ENCODE data around the gene ELOVL5. TPM values are rescaled to one million over a fixed set of nuclear protein-coding genes. Genes with fewer than 3 reads are reported as not detected.

ELOVL5 gene
- total and polyA plus RNA-seq, 2 experiments from 2014 or later: 83.3 to 180 TPM

- H3K9me2 ChIP-seq (ENCODE audit: insufficient read depth): no peaks in the 10 kb centered on the region
- Mint-ChIP-seq H3K27me3 (ENCODE audit: insufficient read depth, low read depth, poor library complexity) (no peaks in the 10 kb centered on the region), H3K36me3 (ENCODE audit: low read depth) (no peaks in the 10 kb centered on the region), H3K4me1 (no peaks in the 10 kb centered on the region), H3K4me3 (no peak overlapping the region), H3K27ac (no peak overlapping the region), H3K9me3 (no peaks in the 10 kb centered on the region)
- H3K4me1 ChIP-seq (ENCODE audit: insufficient read depth): no peaks in the 10 kb centered on the region
- no peaks in the 10 kb centered on the region for H3F3A ChIP-seq (replicated peaks; ENCODE audit: low read depth)
- H4K20me1 ChIP-seq (replicated peaks; ENCODE audit: insufficient read depth): no peaks in the 10 kb centered on the region
- ATAC-seq (no peak), DNase-seq (ENCODE audit: low spot score) (no peak)
- H3K27me3 ChIP-seq (ENCODE audit: insufficient read depth): no peaks in the 10 kb centered on the region
- H2AFZ ChIP-seq: no peak overlapping the region
- H3K79me2 ChIP-seq (replicated peaks; ENCODE audit: insufficient read depth): no peaks in the 10 kb centered on the region
- no peaks in the 10 kb centered on the region for H3K36me3 ChIP-seq (ENCODE audit: insufficient read depth)
- H3K4me2 ChIP-seq: no peak overlapping the region
- H3K27ac ChIP-seq (ENCODE audit: low read depth): no peak overlapping the region
- TF ChIP-seq CTCF (conservative IDR thresholded peaks at IDR 0.05; ENCODE audit: low read depth in 2 of 2): no peak
- no peak for TF ChIP-seq REST (IDR thresholded peaks at IDR 0.05; ENCODE audit: unreplicated experiment)
- no peak for TF ChIP-seq NANOG (IDR thresholded peaks at IDR 0.05; ENCODE audit: borderline replicate concordance)
- TF ChIP-seq EZH2 (IDR thresholded peaks at IDR 0.05; ENCODE audit: low read depth, unreplicated experiment): no peak
- TF ChIP-seq ZNF331 (CRISPR knock-in tag; IDR thresholded peaks at IDR 0.05; ENCODE audit: low read depth): no peak
- TF ChIP-seq POLR2AphosphoS5 (IDR thresholded peaks at IDR 0.05; ENCODE audit: low read depth): no peak
- TF ChIP-seq CREB1 (CRISPR knock-in tag; IDR thresholded peaks at IDR 0.05; ENCODE audit: low read depth): no peak
- TF ChIP-seq ZNF114 (CRISPR knock-in tag; IDR thresholded peaks at IDR 0.05): no peak
- no peak for TF ChIP-seq ETS1 (IDR thresholded peaks at IDR 0.05)
- TF ChIP-seq STAT1 (IDR thresholded peaks at IDR 0.05; ENCODE audit: unreplicated experiment): no peak
- TF ChIP-seq JUNB (IDR thresholded peaks at IDR 0.05; ENCODE audit: unreplicated experiment): no peak
- no peak for TF ChIP-seq ZNF462 (CRISPR knock-in tag; IDR thresholded peaks at IDR 0.05)
- TF ChIP-seq EZH2phosphoT487 (IDR thresholded peaks at IDR 0.05; ENCODE audit: unreplicated experiment): no peak
- H3K4me3 ChIP-seq: no peak overlapping the region
These were observed 24.9 kb upstream of the ELOVL5 start for GRCh38 chr6:53373638-53374037.

Measured in GM23338 (cell line).